BE2C (cell line): ENCODE results near the gene TYW3.

Experiments used
- DNase-seq: peaks from one replicate; pipeline ENCODE4 v3.0.0-alpha.2; 2020
- H3K27me3 ChIP-seq: fragments of 250-450 bp; sonication (Bioruptor Pico); 2 replicates; pipeline ENCODE4 v1.5.1; 2020; ENCODE audit warnings: mild to moderate bottlenecking
- H3K36me3 ChIP-seq: fragments of 250-450 bp; sonication (Bioruptor Pico); 2 replicates; pipeline ENCODE4 v1.5.1; 2020; ENCODE audit warnings: mild to moderate bottlenecking
- H3K4me1 ChIP-seq: fragments of 250-450 bp; sonication (Bioruptor Pico); 2 replicates; pipeline ENCODE4 v1.5.1; 2020
- H3K4me3 ChIP-seq: 2 replicates; pipeline ENCODE4 v1.5.1; 2011; ENCODE audit warnings: low read depth, low read length
- H3K9me3 ChIP-seq: fragments of 250-450 bp; sonication (Bioruptor Pico); 2 replicates; pipeline ENCODE4 v1.5.1; 2020
- CTCF ChIP-seq: IDR thresholded peaks from 2 replicates; pipeline ENCODE4 v1.5.1; 2012; ENCODE audit warnings: mild to moderate bottlenecking, low read depth, low read length

The TYW3 gene

GRCh38 chr1:74690364-74690696, 42.6 kb upstream of the TYW3 start:
- Histone ChIP-seq H3K9me3 (no peaks in the 10 kb centered on the region), H3K27me3 (no peaks in the 10 kb centered on the region), H3K36me3 (no peaks in the 10 kb centered on the region), H3K4me1 (peaks cover 12% of the 10 kb centered on the region), H3K4me3 (no peak overlapping the region)
- no peak for TF ChIP-seq CTCF
- DNase-seq, result no peak

DNA sequence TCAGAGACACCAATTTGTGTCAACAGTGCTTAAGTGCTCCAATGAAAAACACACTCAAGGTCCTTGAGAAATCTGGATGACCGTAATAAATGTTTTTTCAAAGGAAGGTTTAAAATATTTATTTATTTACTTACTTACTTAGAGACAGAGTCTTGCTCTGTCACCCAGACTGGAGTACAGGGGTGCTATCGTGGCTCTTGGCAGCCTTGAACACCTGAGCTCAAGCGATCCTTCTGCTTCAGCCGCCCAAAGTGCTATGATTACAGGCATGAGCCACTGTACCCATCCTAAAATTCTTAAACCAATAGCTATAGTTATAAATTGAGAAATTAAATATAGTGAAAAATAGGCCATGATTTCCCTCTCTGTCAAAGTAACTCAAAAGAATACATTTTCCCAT, 42.0 kb upstream of the TYW3 start:
- no peak for DNase-seq
- no peaks in the 10 kb centered on the region for H3K27me3 ChIP-seq
- peaks cover 12% of the 10 kb centered on the region for H3K4me1 ChIP-seq
- no peaks in the 10 kb centered on the region for H3K9me3 ChIP-seq
- H3K36me3 ChIP-seq, result no peaks in the 10 kb centered on the region
- TF ChIP-seq CTCF, result no peak
- H3K4me3 ChIP-seq, result no peak overlapping the region

DNA sequence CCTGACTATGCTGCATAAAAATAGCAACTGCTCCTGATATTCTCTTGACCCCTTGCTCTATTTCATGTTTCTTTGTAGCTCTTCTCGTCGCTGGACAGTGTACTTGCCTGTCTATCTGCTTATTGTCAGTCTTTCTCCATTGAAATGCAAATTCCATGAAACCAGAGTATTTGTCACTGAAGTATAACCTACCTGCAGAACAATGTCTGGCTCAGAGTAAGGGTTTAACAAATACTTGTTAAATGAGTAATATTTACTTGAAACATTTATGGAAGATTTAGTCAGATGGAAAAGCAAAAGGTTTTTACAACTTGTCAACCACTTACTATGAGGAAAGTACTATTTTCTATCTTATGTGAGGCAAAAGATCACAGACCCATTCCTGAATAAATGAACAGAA, 39.5 kb upstream of the TYW3 start:
- H3K36me3 ChIP-seq, result no peaks in the 10 kb centered on the region
- H3K4me3 ChIP-seq, result no peak overlapping the region
- H3K9me3 ChIP-seq, result no peaks in the 10 kb centered on the region
- no peaks in the 10 kb centered on the region for H3K27me3 ChIP-seq
- peaks cover 4% of the 10 kb centered on the region; the same call in 1 of the 2 replicates for H3K4me1 ChIP-seq
- TF ChIP-seq CTCF, result no peak
- no peak for DNase-seq

- TF ChIP-seq CTCF, result no peak
- Histone ChIP-seq H3K36me3 (no peaks in the 10 kb centered on the region), H3K4me1 (no peaks in the 10 kb centered on the region), H3K27me3 (no peaks in the 10 kb centered on the region), H3K9me3 (no peaks in the 10 kb centered on the region), H3K4me3 (no peak overlapping the region)
- no peak for DNase-seq
These were observed 35.1 kb upstream of the TYW3 start for GRCh38 chr1:74697832-74698231.

- DNase-seq, result no peak
- Histone ChIP-seq H3K4me3 (no peak overlapping the region), H3K9me3 (no peaks in the 10 kb centered on the region), H3K27me3 (no peaks in the 10 kb centered on the region), H3K36me3 (no peaks in the 10 kb centered on the region), H3K4me1 (no peaks in the 10 kb centered on the region)
- TF ChIP-seq CTCF, result no peak
These were observed 33.6 kb upstream of the TYW3 start for GRCh38 chr1:74699331-74699730.

DNA sequence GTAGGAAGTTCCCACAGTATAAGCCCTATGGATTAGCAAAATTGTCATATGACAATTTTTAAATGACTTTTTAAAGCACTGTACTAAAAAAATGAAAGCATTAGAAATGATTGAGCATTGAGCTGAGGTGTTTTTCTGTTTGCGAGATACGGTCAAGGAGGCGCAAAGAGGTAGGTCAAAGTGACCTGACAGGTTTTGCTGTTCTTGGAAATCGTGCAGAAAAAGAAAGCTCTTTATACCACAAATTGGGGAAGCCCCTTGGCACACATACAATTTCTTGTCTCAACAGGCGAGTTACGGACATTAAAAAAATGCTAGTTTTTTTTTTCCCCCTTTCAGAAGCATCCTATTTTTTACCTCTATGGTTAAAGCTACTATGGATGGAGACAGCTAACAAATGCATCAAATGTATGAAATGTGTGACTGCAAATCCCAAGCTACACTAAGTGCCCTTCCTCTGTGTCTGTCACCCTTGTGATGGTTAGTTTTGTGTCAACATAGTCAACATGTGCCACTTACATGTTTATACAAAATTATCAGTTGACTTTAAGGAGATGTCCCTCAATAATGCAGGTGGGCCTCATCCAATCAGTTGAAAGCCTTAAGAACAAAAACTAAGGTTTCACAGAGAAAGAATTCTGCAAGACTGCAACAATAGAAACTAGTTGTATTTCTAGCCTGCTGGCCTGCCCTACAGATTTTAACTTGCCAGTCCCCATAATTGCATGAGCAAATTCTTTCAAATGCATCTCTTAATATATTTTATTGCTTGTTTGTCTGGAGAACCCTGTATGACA, 29.4 kb upstream of the TYW3 start:
- no peak for TF ChIP-seq CTCF
- no peaks in the 10 kb centered on the region for H3K27me3 ChIP-seq
- no peaks in the 10 kb centered on the region for H3K9me3 ChIP-seq
- H3K4me1 ChIP-seq, result no peaks in the 10 kb centered on the region
- H3K36me3 ChIP-seq, result no peaks in the 10 kb centered on the region
- no peak for DNase-seq
- H3K4me3 ChIP-seq, result no peak overlapping the region
